Measurements from ENCODE around the gene SVIL. TPM values are rescaled to one million over a fixed set of nuclear protein-coding genes. Genes with fewer than 3 reads are reported as not detected.

Gene SVIL
- total and polyA plus RNA-seq, 2 of the 13 experiments (the other 11 are each of a cell fraction or from before 2014, with no cell fraction given): 3.9 to 12.1 TPM

- TF ChIP-seq, protein P1, sequence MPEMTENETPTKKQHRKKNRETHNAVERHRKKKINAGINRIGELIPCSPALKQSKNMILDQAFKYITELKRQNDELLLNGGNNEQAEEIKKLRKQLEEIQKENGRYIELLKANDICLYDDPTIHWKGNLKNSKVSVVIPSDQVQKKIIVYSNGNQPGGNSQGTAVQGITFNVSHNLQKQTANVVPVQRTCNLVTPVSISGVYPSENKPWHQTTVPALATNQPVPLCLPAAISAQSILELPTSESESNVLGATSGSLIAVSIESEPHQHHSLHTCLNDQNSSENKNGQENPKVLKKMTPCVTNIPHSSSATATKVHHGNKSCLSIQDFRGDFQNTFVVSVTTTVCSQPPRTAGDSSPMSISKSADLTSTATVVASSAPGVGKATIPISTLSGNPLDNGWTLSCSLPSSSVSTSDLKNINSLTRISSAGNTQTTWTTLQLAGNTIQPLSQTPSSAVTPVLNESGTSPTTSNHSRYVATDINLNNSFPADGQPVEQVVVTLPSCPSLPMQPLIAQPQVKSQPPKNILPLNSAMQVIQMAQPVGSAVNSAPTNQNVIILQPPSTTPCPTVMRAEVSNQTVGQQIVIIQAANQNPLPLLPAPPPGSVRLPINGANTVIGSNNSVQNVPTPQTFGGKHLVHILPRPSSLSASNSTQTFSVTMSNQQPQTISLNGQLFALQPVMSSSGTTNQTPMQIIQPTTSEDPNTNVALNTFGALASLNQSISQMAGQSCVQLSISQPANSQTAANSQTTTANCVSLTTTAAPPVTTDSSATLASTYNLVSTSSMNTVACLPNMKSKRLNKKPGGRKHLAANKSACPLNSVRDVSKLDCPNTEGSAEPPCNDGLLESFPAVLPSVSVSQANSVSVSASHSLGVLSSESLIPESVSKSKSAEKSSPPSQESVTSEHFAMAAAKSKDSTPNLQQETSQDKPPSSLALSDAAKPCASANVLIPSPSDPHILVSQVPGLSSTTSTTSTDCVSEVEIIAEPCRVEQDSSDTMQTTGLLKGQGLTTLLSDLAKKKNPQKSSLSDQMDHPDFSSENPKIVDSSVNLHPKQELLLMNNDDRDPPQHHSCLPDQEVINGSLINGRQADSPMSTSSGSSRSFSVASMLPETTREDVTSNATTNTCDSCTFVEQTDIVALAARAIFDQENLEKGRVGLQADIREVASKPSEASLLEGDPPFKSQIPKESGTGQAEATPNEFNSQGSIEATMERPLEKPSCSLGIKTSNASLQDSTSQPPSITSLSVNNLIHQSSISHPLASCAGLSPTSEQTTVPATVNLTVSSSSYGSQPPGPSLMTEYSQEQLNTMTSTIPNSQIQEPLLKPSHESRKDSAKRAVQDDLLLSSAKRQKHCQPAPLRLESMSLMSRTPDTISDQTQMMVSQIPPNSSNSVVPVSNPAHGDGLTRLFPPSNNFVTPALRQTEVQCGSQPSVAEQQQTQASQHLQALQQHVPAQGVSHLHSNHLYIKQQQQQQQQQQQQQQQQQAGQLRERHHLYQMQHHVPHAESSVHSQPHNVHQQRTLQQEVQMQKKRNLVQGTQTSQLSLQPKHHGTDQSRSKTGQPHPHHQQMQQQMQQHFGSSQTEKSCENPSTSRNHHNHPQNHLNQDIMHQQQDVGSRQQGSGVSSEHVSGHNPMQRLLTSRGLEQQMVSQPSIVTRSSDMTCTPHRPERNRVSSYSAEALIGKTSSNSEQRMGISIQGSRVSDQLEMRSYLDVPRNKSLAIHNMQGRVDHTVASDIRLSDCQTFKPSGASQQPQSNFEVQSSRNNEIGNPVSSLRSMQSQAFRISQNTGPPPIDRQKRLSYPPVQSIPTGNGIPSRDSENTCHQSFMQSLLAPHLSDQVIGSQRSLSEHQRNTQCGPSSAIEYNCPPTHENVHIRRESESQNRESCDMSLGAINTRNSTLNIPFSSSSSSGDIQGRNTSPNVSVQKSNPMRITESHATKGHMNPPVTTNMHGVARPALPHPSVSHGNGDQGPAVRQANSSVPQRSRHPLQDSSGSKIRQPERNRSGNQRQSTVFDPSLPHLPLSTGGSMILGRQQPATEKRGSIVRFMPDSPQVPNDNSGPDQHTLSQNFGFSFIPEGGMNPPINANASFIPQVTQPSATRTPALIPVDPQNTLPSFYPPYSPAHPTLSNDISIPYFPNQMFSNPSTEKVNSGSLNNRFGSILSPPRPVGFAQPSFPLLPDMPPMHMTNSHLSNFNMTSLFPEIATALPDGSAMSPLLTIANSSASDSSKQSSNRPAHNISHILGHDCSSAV (CRISPR knock-in tag; IDR thresholded peaks at IDR 0.05; ENCODE audit: borderline replicate concordance): no peak
- peak; percentile 40; the same call in 1 of the 2 replicates for TF ChIP-seq GATAD2A (CRISPR knock-in tag; IDR thresholded peaks at IDR 0.05)
- TF ChIP-seq SOX13 (IDR thresholded peaks at IDR 0.05): no peak
- peak in 1 of 2 experiments; percentile 32; a peak in 1 of 4 replicates for TF ChIP-seq SOX13 (CRISPR knock-in tag; conservative IDR thresholded peaks at IDR 0.05 in 1 of 2, IDR thresholded peaks at IDR 0.05 in 1 of 2)
- TF ChIP-seq GABPA (IDR thresholded peaks at IDR 0.05; ENCODE audit: low read depth, low read length): no peak
- TF ChIP-seq GABPA (CRISPR knock-in tag; IDR thresholded peaks at IDR 0.05; ENCODE audit: low read depth): no peak
- no peak for TF ChIP-seq EP300 (IDR thresholded peaks at IDR 0.05; ENCODE audit: low read depth in 2 of 2, low read length in 2 of 2)
- TF ChIP-seq EP300 (CRISPR knock-in tag; IDR thresholded peaks at IDR 0.05; ENCODE audit: borderline replicate concordance): no peak
- no peak for TF ChIP-seq HNF4G (IDR thresholded peaks at IDR 0.05; ENCODE audit: borderline replicate concordance, low read depth, low read length)
- no peak for TF ChIP-seq HNF4G (CRISPR knock-in tag; IDR thresholded peaks at IDR 0.05; ENCODE audit: borderline replicate concordance, low read depth)
- no peak for TF ChIP-seq ZNF558 (CRISPR knock-in tag; IDR thresholded peaks at IDR 0.05; ENCODE audit: borderline replicate concordance)
- TF ChIP-seq ZFP62 (CRISPR knock-in tag; IDR thresholded peaks at IDR 0.05): no peak
- TF ChIP-seq, protein P2, sequence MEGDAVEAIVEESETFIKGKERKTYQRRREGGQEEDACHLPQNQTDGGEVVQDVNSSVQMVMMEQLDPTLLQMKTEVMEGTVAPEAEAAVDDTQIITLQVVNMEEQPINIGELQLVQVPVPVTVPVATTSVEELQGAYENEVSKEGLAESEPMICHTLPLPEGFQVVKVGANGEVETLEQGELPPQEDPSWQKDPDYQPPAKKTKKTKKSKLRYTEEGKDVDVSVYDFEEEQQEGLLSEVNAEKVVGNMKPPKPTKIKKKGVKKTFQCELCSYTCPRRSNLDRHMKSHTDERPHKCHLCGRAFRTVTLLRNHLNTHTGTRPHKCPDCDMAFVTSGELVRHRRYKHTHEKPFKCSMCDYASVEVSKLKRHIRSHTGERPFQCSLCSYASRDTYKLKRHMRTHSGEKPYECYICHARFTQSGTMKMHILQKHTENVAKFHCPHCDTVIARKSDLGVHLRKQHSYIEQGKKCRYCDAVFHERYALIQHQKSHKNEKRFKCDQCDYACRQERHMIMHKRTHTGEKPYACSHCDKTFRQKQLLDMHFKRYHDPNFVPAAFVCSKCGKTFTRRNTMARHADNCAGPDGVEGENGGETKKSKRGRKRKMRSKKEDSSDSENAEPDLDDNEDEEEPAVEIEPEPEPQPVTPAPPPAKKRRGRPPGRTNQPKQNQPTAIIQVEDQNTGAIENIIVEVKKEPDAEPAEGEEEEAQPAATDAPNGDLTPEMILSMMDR (CRISPR knock-in tag; IDR thresholded peaks at IDR 0.05): peak; percentile 10; the same call in 1 of the 2 replicates
- no peak for TF ChIP-seq GABPB1 (CRISPR knock-in tag; IDR thresholded peaks at IDR 0.05)
- TF ChIP-seq, protein P3, sequence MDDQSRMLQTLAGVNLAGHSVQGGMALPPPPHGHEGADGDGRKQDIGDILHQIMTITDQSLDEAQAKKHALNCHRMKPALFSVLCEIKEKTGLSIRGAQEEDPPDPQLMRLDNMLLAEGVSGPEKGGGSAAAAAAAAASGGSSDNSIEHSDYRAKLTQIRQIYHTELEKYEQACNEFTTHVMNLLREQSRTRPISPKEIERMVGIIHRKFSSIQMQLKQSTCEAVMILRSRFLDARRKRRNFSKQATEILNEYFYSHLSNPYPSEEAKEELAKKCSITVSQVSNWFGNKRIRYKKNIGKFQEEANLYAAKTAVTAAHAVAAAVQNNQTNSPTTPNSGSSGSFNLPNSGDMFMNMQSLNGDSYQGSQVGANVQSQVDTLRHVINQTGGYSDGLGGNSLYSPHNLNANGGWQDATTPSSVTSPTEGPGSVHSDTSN (CRISPR knock-in tag; IDR thresholded peaks at IDR 0.05; ENCODE audit: borderline replicate concordance): no peak
Measured at GRCh38 chr10:29634764-29635625, at the start of gene SVIL (continued).
